Neural cell (in vitro differentiated cells): ENCODE results near the gene ANKRD40CL. TPM values are rescaled to one million over a fixed set of nuclear protein-coding genes. Genes with fewer than 3 reads are reported as not detected.

Experiments used
- H2AFZ ChIP-seq: fragments of 200-600, 300-800 bp; sonication (generic), shearing (Covaris generic); 2 replicates; pipeline ENCODE4 v1.6.0; 2014; ENCODE audit warnings: low read depth, mild to moderate bottlenecking, antibody characterized with exemption, low read length, moderate library complexity
- H3F3A ChIP-seq: fragments of 200-600 bp; shearing (Covaris generic); 2 replicates; pipeline ENCODE4 v1.6.1; 2016; ENCODE audit warnings: mild to moderate bottlenecking, moderate library complexity, mixed read lengths, antibody characterized with exemption, low read length; ENCODE audit not compliant: insufficient read depth, poor library complexity, severe bottlenecking
- H3K27ac ChIP-seq: fragments of 200-600, 300-800 bp; sonication (generic), shearing (Covaris generic); 2 replicates; pipeline ENCODE4 v1.5.1; 2014; ENCODE audit warnings: mild to moderate bottlenecking, low read length, moderate library complexity
- H3K27me3 ChIP-seq: fragments of 300-800, 200-600 bp; sonication (generic), shearing (Covaris generic); 2 replicates; pipeline ENCODE4 v1.6.0; 2014; ENCODE audit warnings: mild to moderate bottlenecking, low read depth, low read length, moderate library complexity; ENCODE audit not compliant: insufficient read depth
- H3K36me3 ChIP-seq: fragments of 300-800, 200-600 bp; sonication (generic), shearing (Covaris generic); 2 replicates; pipeline ENCODE4 v1.5.1; 2014; ENCODE audit warnings: mild to moderate bottlenecking, antibody characterized with exemption, low read length, moderate library complexity; ENCODE audit not compliant: insufficient read depth
- H3K4me2 ChIP-seq: fragments of 300-800, 200-600 bp; sonication (generic), shearing (Covaris generic); 2 replicates; pipeline ENCODE4 v1.6.0; 2014; ENCODE audit warnings: mild to moderate bottlenecking, low read length
- H3K4me3 ChIP-seq: fragments of 300-800, 200-600 bp; sonication (generic), shearing (Covaris generic); 2 replicates; pipeline ENCODE4 v1.5.1; 2014; ENCODE audit warnings: mild to moderate bottlenecking, low read length, moderate library complexity
- H3K79me2 ChIP-seq: fragments of 200-600 bp; shearing (Covaris generic); replicated peaks from 2 replicates; pipeline ENCODE4 v1.6.0; 2014; ENCODE audit warnings: mild to moderate bottlenecking, low read length, moderate library complexity; ENCODE audit not compliant: insufficient read depth
- H3K9ac ChIP-seq: fragments of 300-800, 200-600 bp; sonication (generic), shearing (Covaris generic); 2 replicates; pipeline ENCODE4 v1.6.1; 2016; ENCODE audit warnings: mild to moderate bottlenecking, low read length, mixed read lengths
- H3K9me2 ChIP-seq: fragments of 200-600 bp; shearing (Covaris generic); 2 replicates; pipeline ENCODE4 v1.6.1; 2016; ENCODE audit warnings: mild to moderate bottlenecking, low read length, mixed read lengths; ENCODE audit not compliant: insufficient read depth
- H3K9me3 ChIP-seq: fragments of 200-600, 300-800 bp; sonication (generic), shearing (Covaris generic); 2 replicates; pipeline ENCODE4 v1.6.1; 2016; ENCODE audit warnings: mild to moderate bottlenecking, mixed run types, low read length, moderate library complexity, mixed read lengths
- H4K20me1 ChIP-seq: fragments of 200-600 bp; shearing (Covaris generic); 2 replicates; pipeline ENCODE4 v1.6.1; 2016; ENCODE audit warnings: mild to moderate bottlenecking, mixed run types; ENCODE audit not compliant: insufficient read depth
- CTCF ChIP-seq: fragments of 450-650 bp; IDR thresholded peaks from 2 replicates; pipeline ENCODE4 v1.5.1; 2014; ENCODE audit warnings: antibody characterized with exemption, mild to moderate bottlenecking, moderate library complexity; ENCODE audit not compliant: poor library complexity, severe bottlenecking
- EP300 ChIP-seq: fragments of 450-650 bp; conservative IDR thresholded peaks from 2 replicates; pipeline ENCODE4 v1.6.1; 2014; ENCODE audit warnings: antibody characterized with exemption, mild to moderate bottlenecking, moderate library complexity; ENCODE audit not compliant: poor library complexity, severe bottlenecking
- EZH2 ChIP-seq: fragments of 200-600, 300-800 bp; shearing (Covaris generic), sonication (generic); IDR thresholded peaks from 2 replicates; pipeline ENCODE4 v1.6.1; 2014; ENCODE audit warnings: antibody characterized with exemption, low read length, borderline replicate concordance, mild to moderate bottlenecking; ENCODE audit not compliant: insufficient read depth, poor library complexity, severe bottlenecking
- MXI1 ChIP-seq: fragments of 450-650 bp; conservative IDR thresholded peaks from 2 replicates; pipeline ENCODE4 v1.6.1; 2014; ENCODE audit warnings: antibody characterized with exemption, mild to moderate bottlenecking; ENCODE audit not compliant: poor library complexity, severe bottlenecking
- POLR2AphosphoS5 ChIP-seq: IDR thresholded peaks from 2 replicates; pipeline ENCODE4 v1.6.1; 2012
- RAD21 ChIP-seq: fragments of 450-650 bp; conservative IDR thresholded peaks from 2 replicates; pipeline ENCODE4 v1.6.1; 2014; ENCODE audit warnings: antibody characterized with exemption, mild to moderate bottlenecking, moderate library complexity
- REST ChIP-seq: IDR thresholded peaks from 2 replicates; pipeline ENCODE4 v1.6.1; 2012; ENCODE audit warnings: borderline replicate concordance
- SMC3 ChIP-seq: fragments of 450-650 bp; conservative IDR thresholded peaks from 2 replicates; pipeline ENCODE4 v1.6.1; 2014; ENCODE audit warnings: antibody characterized with exemption, mild to moderate bottlenecking, moderate library complexity; ENCODE audit not compliant: poor library complexity
- TAF1 ChIP-seq: IDR thresholded peaks from 2 replicates; pipeline ENCODE4 v1.6.1; 2012; ENCODE audit warnings: low read depth
- polyA plus RNA-seq: library from polyadenylated mRNA; depleted of rRNA; stranded (reverse); fragments of >200 nt; gene quantifications from 2 replicates; pipeline ENCODE4 v1.2.3, GENCODE V29; 2014

Gene ANKRD40CL
- polyA plus RNA-seq, 1 donor from 2014 or later: not detected

GRCh38 chr17:50715471-50715870 lies 51.8 kb downstream of the ANKRD40CL start:
- H4K20me1 ChIP-seq: peaks cover 1% of the 10 kb centered on the region
- no peak overlapping the region for H3K9ac ChIP-seq
- H3K79me2 ChIP-seq: peaks cover 8% of the 10 kb centered on the region
- H3K27ac ChIP-seq: no peak overlapping the region
- H3K36me3 ChIP-seq: no peaks in the 10 kb centered on the region
- H3K9me3 ChIP-seq: no peaks in the 10 kb centered on the region
- H3K4me3 ChIP-seq: no peak overlapping the region
- H3K4me2 ChIP-seq: no peak overlapping the region
- H2AFZ ChIP-seq: no peak overlapping the region
- H3F3A ChIP-seq: peaks cover 6% of the 10 kb centered on the region
- no peaks in the 10 kb centered on the region for H3K27me3 ChIP-seq
- no peak for TF ChIP-seq SMC3
- TF ChIP-seq EP300: no peak
- no peak for TF ChIP-seq RAD21
- TF ChIP-seq POLR2AphosphoS5: no peak
- TF ChIP-seq CTCF: no peak
- no peak for TF ChIP-seq TAF1
- no peak for TF ChIP-seq REST
- no peak for TF ChIP-seq MXI1
- H3K9me2 ChIP-seq: no peaks in the 10 kb centered on the region

- Histone ChIP-seq H4K20me1 (no peaks in the 10 kb centered on the region), H3F3A (no peaks in the 10 kb centered on the region), H3K27me3 (no peaks in the 10 kb centered on the region), H3K79me2 (peaks cover 12% of the 10 kb centered on the region), H3K27ac (no peak overlapping the region), H3K36me3 (no peaks in the 10 kb centered on the region), H2AFZ (no peak overlapping the region), H3K4me2 (no peak overlapping the region), H3K9ac (no peak overlapping the region), H3K9me3 (no peaks in the 10 kb centered on the region), H3K4me3 (no peak overlapping the region), H3K9me2 (no peaks in the 10 kb centered on the region)
- TF ChIP-seq EP300 (no peak), EZH2 (no peak), SMC3 (no peak), POLR2AphosphoS5 (no peak), TAF1 (no peak), MXI1 (no peak), RAD21 (no peak), REST (no peak), CTCF (no peak)
These were observed 54.7 kb downstream of the ANKRD40CL start for GRCh38 chr17:50712641-50713040.
